GM18499 (cell line): Measurements from ENCODE around the gene PLAC1.

Experiments
- ATAC-seq: cut with Tn5 transposase; IDR thresholded peaks from one replicate; pipeline ENCODE4 v1.9.1; 2021; ENCODE audit warnings: moderate number of reproducible peaks; ENCODE audit not compliant: insufficient read depth, unreplicated experiment

PLAC1 gene

DNA sequence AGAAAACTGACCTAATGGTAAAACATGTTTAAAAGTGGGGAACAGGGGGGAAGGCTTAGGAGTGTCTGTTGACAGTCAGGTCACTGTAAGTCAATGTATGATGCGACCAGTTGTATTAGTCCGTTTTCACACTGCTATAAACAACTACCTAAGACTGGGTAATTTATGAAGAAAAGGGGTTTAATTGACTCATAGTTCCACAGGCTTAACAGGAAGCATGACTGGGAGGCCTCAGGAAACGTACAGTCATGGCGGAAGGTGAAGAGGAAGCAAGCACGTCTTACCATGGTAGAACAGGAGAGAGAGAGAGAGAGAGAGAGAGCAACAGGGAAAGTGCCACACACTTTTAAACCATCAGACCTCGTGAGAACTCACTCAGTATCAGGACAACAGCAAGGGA, 13.0 kb upstream of the PLAC1 start:
- ATAC-seq = no peak

DNA sequence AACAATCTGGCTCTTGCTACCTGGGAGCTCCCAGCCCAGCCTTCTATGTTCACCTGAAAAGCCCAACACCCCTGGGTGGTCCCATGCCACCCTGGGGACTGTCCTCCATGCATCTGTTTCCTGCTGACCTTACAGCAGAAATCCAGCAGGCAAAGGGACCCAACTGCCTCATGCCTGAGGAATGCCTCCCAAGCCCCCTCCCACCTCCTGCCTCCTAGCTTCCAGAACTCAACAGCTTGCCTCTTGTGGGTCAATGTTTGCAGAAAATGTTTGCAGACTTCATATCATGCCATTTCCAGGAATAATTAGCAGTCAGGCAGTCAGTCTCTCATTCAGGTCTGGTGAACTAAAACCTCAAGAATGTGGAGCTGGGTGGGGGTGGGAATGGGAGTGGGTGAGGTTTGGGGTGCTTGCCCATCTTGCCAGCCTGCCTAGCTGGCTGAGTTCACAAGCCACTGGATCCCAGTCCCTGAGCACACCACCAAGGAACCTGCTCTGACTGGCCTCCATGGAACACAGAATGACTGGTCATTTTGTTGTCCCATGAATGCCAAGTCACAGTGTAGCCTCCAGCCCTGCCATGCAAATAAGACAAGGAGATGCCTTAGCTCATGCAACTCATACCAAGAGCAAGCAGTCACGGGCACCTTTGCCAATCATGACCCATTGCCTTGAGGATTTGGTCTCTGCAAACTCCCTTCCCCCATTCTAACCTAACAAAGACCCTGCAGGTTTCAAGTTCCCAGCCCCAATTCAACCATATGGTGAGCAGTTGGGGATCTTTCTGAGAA, 12.1 kb upstream of the PLAC1 start:
- ATAC-seq = no peak

DNA sequence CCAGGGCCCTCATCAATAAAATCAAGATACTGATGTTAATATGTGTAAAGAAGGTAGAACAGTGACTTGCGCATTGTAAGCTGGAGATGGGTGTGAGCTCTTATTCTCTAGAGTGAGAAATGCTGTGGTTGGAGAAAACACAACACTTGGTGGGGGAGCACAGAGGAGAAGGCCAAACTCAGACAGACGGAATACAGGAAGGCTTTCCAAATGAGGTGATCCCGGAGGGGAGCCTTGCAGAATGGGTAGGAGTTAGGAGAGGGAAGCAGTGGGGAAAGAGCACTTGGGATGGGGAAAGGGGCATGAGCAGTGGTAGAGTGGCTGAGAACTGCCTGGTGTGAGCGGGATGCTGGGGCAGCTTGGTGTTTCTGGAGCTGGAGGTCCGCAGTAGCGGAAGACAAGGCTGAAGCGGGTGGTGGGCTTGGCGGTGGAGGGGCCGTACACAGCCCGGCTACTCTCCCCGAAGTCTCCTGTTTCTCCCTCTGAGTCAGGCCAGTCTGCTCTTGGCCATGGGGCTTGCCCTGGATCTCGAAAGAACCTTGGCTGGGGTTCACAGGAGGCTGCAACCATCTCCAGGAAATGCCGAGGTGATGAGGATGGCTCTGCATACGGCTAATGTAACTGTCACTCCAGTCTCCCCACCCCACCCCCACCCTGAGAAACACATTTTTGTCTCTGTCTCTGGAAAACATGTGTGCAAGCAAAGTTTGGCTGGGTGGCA, 11.3 kb upstream of the PLAC1 start:
- no peak for ATAC-seq

DNA sequence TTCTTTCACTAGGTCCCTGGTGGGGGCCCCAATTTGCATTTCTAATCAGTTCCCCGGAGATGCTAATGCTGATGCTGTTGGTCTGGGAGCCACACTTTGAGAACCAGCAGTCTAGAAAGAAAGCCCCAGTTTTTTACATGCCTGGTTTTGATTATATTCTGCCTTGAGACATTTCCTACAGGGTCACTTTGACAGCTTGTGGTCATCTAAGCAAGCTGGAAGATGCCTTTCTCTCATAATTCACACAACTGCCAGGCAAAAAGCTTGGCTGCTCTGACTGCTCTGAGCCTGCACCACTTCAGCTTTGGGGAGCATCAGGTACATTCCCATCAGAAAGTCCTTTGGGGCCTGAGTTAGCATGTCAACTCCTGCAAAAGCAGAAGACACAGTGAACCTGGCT, 5.9 kb upstream of the PLAC1 start:
- no peak for ATAC-seq

DNA sequence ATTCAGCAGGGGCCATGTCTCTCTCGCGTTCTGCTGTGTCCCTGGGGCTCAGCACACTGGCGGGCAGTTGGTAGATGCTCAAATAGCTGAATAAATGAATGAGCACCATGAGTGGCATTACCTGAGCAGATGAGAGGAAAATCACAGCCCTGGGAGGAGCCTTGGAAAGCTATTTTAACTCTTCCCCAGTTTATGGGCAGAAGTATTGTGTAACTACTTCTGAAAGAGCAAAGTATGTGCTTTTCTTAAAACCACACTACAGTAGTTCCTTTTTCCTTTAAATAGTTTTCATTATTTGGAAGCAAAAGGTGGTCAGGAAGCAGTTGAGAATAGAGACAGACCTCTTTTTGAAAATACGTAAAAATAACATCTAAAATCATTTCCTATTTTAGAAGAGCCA, 3.0 kb upstream of the PLAC1 start:
- ATAC-seq = no peak

DNA sequence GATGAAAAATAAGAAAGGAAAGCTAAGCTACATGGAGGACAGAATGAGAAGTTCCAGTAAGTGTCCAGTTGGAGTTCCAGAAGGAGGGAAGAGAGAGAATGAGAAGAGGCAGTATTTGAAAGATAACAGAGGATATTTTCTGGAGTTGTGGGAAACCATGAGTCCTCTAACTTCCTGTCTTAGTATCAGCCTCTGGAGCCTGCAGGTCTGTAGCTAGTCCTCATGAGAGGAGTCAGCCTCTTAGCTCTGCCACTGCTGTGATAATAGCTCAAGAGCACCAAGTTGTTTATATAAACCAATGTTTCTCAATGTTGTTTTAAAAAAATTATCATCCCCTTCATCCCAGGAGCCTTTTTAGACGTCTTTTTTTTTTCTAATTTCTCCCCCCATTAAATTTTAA, 2.4 kb upstream of the PLAC1 start:
- ATAC-seq = no peak

DNA sequence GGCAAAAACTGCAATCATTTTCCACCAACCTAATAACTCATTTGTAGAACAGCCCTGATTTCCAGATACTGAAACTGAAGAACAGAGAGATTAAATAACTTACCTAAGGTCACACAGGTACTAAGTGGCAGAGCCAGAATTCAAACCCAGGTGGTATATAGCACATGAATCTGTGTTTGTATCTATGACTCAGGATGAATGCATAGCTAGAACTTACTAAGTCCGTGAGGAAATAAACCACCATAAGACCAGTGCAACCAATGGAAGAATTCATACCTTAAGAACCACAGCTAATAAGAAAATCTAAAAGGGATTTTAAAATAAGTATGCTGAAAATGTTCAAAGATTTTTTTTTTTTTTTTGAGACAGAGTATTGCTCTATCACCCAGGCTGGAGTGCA, 1.5 kb upstream of the PLAC1 start:
- no peak for ATAC-seq

DNA sequence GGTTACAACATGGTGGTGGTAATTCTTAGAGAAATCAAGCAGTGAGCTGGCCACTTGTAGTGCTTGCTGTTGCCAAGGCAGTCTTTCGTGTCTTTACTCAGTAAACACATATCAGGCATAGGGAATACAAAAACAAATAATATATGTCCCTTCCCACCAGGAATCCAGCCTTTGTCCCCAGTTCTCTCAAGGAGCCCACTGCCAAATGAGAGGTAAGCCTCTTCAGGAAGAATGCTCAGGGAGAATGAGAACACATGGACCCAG, 421 bp upstream of the PLAC1 start:
- no peak for ATAC-seq

DNA sequence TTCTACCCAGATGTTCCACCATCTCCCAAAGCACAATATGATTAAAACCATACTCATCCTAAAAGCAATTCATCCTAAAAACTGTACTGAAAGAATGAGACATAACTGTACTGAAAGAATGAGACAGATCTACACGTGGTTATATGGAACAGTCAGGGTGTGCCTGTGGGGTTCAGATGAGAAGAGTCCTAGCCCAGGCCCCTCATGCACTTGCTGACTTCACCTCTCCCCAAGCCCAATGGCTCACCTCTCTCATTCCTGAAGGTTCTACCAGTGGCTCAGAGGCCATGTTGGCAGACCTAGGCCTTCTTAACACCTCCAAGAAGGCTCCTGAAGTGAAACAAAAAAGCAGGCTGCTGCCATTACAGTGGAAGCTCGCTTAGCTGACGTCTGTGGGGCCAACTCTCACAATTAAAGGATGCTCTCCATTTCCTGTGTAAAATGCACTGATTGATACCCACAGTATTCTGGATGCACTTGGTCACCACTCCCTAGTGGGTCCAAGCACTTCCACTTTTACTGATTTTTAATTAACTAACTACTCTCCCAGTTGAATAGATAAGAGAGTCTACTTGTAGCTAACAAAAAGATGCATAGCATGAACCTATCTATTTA, 3.8 kb downstream of the PLAC1 start:
- ATAC-seq = no peak

DNA sequence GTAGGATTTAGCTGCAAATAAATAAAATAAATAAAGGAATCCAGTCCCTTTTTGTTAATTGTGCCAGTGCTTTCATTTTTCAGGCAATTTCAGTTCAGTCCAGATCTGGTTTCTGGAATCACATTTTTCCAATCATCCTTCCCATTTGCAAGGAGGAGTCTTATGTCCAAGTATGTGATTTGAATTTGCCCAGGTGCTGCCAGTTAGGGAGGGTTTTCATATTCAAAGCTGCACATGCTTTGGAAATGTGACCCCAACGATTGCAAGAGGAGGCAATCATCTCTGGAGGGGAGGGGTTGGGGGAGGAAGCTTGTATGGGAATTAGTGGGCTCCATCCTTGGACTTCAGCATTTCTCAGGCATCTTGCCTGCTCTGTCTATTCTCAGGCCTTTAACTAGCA, 4.4 kb downstream of the PLAC1 start:
- no peak for ATAC-seq

DNA sequence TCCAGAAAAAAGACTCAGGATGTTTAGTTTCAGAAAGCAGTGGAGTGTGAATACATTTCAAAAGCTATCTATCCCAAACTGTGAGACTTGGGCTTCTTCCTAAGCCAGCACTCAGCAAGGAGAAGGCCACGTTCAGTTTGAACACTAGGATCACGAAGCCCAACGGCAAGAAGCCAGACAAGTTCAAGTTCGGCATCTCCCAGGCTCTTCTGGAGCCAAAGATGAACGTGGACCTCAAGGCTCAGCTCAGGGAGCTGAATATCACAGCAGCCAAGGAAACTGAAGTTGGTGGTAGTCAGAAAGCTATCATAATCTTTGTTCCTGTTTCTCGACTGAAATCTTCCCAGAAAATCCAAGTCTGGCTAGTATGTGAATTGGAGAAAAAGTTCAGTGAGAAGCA, 7.6 kb downstream of the PLAC1 start:
- no peak for ATAC-seq

DNA sequence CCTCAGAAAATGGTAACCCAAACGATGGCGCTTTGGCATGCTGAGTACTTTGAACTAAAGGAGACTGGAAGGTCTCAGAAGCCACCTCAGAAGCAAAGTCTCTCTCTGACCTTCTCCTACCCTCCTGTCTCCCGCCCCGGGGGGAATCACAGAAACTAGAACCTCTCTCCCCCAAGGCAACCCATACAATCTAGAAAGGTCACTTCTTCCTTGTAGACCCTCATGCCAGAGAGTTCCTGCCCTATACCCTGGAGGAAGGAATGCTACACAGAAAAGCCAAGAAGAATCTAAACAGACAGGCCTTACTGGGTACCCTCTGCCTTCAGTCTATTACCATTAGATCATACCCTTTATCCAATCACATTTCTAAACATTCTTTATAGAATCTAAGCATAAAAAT, 8.5 kb downstream of the PLAC1 start:
- no peak for ATAC-seq

DNA sequence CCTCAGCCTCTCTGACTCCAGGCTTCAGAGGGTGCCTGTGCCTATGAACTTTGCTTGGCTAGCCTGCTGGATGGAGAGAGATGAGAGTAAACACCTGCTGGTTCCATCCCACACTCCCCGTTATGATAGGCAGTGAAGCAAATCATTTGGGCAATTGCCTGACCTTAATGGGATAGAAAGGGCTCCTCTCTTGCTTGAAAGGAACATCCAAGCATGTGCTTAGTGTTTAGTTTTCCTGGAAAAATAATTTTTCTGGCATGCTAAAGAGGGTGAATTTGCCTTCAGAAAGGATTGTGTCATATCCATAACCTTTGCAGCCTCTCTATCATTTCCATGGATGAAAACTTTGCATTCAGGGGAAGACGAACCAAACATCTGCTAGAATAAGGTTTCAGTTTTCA, 10.8 kb downstream of the PLAC1 start:
- no peak for ATAC-seq

DNA sequence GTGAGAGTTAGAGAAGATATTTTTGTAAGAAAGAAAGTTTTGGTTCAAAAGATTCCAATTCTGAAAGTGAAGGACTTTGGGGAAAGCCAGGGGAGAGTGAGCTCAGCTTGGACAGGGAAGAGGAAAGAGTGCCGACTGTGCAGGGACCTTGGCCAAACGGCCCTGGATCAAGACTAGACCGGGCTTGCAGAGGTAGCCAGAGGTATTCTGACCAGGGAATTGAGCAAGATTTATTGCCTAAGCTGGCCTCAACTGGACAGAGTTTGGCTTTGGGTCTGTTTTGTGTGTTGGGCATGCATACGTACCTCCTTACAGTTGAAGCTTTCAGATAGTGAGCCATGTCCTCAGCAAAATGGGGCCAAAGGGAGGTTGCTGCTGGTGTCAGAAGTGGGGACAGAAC, 11.6 kb downstream of the PLAC1 start:
- no peak for ATAC-seq

DNA sequence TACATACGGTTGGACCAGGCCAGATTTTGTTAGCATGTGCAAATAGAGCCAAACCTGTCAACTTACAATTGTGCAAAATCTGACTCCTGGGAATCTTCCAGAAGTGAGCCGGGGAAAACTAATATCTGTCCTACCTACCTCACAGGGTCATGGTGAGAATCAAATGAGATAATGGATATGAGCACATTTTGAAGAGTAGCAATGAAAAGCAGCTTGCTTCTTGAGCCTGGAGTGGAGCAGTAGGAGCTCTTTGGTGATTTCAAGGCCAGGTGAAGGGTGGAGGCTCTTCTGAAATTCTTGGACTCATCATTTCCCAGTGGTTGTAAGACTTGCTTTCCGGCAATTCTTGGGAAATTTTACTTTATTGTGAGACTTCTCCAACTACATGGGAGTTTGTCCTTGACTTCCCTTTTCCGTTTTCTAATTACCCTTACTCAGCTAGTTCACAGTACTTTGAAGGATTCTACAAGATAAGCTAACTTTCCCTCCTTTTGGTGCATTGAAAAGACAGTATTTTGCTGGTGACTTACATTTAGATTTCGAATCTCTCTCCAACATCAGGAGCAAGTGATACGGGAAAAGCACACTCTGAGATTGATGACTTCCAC, 12.2 kb downstream of the PLAC1 start:
- no peak for ATAC-seq

DNA sequence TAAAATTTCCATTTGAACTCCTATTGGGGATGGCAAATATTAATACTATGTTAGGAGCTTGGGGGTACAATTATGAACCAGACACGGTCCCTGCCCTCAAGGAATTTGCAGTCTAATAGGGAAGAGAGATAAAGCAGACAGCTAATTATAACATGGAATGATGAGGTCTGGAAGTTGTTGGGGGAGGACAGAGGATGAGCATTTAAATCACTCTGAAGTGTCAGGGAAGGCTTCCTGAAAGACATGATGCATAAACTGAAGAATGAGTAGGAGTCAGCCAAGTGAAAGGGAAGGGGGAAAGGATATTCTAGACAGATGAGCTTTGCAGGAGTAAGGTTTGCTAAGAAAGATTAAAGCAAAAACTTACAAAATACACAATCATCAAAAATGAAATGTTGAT, 15.9 kb downstream of the PLAC1 start:
- ATAC-seq = no peak

DNA sequence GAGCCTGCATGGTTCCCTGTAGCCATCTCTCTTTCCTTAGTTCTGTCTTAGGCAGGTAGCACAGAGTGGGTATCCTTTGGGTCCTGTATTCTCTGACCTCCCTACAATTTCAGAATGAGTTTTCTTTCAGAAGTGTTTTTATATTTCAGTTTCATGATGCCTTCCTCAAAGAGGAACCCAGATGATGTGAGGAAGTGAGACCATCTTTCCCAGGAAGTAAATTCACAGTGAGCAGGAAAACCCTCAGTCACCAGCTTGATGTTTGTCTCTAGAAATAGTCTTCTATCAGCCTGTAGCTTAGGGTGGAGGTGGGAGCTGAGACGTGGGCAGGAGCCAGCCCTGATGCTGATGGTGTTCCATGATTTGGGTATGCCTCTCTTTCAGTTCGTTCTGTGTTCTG, 16.9 kb downstream of the PLAC1 start:
- no peak for ATAC-seq

DNA sequence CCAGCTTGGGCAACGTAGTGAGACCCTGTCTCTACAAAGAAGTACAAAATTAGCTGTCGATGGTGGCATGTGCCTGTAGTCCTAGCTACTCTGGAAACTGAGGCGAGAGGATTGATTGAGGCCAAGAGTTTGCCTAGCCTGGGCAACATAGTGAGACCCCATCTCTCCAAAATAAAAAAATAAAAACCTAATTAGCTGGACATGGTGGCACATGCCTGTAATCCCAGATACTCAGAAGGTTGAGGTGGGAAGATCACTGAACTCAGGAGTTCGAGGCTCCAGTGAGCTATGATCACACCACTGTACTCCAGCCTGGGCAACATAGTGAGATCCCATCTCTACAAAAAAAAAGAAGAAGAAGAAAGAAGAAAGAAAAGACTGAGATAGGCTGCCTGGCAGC, 17.4 kb downstream of the PLAC1 start:
- no peak for ATAC-seq

DNA sequence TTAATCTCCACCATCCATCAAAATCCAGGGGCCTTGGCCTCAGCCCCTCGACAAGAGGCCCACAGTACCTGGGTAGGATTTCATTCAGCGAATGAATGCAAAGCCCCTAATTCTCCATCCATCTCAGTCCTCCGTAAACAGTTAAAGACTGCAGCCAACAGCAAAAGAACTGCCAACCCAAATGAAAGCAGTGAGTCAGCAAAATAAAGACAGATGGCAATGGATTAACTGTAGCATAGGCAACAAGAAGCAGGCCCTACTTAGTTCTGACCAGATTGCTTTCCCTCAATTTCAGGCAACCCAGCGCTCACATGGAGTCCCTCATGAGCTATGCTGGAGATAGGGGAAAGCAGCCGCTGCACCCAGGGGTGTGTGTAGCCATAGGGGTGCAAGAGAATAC, 21.4 kb downstream of the PLAC1 start:
- ATAC-seq = no peak

DNA sequence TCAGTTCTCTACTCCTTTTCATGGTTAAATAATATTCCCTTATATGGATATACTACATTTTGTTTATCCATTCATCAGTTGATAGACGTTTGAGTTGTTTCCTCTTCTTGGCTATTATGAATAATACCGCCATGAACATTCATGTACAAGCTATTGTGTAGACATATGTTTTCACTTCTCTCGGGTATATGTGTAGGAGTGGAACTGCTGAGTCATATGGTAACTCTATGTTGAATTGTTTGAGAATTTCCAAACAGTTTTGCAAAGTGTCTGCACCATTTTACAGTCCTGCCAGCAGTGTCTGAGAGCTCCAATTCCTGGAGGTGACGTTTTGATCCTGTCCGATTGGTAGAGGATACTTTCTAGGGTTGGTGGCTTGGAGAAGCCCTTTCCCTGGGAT, 23.6 kb downstream of the PLAC1 start:
- peak; percentile 94 for ATAC-seq

DNA sequence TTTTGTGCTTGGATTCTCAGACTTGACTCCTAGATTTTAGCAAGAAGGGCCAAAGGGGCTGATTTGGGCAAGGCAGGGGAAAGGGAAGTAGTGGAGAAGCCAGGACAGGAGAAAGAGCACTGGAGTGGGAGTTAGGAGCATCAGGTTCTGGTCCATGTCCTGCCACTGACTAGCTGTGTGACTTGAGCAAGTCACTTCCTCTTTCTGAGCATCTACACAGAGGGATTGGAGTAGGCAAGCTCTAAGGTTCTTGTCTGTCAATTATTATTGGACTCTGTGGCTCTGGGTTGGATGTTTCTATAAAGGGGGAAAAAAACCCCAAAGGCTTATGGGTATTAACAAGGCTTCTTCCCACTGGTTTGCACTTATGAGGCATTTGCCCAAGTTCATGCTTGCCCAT, 24.4 kb downstream of the PLAC1 start:
- no peak for ATAC-seq

DNA sequence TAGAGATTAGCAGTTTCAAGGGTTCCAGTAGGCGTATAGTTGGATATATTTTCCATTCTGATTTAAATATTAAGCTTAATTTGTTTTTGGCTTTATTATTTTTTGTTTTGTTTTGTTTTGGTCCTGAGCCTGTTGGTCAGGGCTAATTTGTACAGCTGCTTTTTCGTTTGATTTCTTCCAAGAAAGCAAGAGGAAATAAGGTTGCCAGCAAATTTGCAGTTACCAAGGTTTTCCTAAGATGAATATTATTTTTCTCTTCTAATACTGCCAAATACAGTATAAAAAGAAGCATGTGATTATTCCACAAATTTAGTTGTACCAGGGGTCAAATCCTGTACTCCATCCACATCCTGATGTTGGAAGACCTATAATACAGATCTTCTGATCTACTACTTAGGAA, 24.9 kb downstream of the PLAC1 start:
- no peak for ATAC-seq
